ENCODE data around the gene LAMP5. TPM values are rescaled to one million over a fixed set of nuclear protein-coding genes. Genes with fewer than 3 reads are reported as not detected.

Gene LAMP5
- total RNA-seq, 1 donor from 2014 or later: 4.8 TPM

DNA sequence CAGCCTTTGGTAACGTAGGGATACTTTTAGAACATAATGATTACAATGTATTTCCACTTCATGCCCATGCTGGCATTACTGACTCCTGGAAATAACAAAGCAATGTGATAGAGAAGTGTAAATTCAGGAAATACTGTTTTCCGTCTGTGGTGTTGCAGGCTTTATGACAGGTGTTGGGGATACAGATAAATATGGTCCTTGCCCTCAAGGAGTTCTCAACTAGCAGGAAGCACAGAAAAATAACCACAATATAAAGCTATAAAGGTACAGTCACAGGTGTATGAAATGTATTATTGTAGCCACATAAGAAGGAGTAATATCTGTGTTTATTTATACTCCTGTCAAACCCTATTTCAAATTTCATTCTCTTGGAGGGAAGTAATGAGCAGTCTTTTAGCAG lies 12.9 kb upstream of the LAMP5 start:
- no peak for DNase-seq

DNA sequence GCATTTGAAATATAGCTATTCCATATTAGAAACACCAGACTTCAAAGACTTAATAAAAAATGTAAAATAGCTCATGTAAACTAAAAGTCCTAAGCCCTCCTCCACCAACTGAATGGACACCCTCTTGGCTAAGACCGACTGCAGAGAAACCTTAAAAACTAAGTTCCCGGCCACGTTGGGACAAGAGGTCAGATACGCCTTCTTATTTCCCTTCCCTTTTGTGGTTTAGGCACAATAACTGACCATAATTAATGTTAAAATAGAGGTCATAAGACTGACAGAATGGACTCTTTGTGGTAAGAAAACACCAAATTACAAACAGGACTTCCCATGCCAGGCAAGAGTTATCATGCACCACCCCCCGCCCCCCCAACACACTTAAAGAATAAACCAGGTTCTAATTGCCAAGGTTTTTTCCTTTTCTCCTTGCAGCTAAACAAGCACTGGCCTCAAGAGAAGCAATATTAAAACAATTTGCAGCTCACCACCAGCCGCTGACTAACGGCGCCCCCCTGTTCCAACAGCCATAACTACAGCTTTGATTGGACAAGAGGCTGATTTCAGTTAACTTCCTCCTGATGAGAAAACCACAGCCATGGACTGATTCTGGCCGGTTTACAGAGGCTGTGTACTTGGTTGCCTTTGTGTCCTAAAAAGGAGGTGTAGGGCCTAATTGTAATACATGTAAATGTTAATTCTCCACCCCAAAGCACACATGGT lies 10.7 kb upstream of the LAMP5 start:
- DNase-seq: no peak

DNA sequence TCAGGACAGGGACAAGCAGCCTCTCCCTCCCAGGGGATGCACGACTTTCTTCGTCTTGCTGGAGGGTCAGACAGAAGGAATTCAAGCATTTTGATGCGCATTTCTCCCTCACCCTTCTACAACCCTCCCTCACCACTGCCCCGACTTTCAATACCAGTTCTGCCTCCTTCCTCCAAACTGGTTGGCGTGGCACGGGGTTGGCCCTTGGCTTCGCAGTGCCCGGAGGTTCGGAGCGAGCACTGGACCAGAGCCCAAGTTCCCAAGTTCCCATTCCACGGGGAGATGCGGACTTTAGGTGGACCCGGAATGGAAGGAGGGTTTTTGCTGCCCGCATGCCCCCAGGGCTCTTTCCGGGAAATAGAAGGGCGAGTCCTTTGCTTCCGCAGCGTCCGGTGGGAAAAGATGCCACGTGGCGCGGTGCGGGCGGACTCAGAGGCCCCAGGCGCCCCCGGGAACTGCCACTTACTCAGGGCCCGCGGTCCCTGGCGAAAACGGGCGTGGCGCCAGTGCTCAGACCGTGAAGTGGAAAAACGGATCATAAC lies 8.0 kb upstream of the LAMP5 start:
- DNase-seq: no peak

DNA sequence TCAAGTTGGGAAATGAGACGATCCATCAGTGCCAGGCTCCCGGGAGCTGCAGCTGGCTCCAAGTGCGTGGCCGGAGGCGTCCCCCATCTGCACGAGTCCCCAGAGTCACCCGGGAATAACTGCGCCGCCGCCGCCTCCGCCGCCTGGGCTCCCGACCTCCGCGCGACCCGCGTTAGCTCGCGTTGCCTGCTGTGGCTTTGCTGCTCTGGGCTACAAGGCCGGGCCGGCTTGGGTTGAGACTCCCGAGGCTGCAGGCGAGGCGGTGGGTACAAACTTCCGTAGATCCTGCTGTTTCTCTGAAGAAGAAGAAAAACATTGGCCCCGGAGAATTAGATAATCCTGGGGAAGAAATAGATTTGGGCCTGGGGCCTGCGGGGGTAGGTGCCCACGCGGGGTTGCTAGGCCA lies 7.4 kb upstream of the LAMP5 start:
- DNase-seq: no peak

DNA sequence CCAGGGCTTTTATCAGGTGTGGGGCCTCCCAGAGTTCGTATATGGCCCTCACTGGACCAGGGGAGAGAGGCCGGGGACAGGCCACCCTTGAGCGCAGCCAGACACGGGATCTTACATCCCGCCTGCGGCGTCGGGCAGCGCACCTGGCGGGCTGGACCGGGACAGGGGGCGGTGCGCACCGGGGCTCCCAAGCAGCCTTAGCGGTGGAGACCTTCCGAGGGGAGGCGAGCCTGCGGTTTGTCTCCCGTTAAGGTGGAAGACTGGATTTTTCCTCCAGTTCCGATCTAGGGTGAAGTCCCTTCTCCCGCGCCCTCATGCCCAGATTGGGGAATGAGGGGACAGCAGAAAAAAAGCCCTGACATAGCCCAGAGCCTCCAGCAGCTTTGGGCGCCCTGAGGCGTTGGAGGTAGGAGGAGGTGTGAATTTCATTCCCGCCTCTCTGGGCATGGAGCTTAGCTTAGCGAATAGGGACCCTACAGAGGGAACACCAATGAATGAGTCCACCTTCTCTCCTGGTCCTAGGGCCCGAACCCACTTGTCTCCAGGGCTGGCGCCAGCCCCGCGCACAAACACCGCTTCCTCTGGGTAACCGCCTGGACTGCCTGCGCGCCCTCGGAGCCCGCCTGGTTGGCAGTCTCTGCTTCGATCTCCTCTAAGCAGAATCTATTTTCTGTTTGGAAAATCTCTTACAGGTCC lies 6.7 kb upstream of the LAMP5 start:
- no peak for DNase-seq

DNA sequence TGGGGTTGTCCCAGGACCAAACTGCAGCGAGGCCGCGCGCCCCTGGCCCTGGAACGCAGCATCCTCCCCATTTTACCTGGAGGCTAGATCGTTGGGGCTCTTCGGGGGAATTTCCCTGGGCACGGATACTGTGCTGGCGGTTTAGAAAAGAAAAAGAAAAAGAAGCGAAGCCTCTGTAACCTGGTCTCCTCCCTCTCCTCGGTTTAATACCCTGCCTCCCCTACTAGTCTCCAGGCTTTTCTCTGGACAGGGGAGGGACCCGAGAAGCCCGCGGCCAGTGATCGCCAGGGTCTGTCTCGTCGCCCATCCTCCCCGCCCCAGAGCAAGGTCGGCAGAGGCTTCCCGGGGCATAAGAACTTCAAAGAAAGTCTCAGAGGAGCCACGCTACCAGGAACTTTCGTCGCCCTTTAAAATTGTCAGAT lies 6.1 kb upstream of the LAMP5 start:
- DNase-seq: no peak

DNA sequence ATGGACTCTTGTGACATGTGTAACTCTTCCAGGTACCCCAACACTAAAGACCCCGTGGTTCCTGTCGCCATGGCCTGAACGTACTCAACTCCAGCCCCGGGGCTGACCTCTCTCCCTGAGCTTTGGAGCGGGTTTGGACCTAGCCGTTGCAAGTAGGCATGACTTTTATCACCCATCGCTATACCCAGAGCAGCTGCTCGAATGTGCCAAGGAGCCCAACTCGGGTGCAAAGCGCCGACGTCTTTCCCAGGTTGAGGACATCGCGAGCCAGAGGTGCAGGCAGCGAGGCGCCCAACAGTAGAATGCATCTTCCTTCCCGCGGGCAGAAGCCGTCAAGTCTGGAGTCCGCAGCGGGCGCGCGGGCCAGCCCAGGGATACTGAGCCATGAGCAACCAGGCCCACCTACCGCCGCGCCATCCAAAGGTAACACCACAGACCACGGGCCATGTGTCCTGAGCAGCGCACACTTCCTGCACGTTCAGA lies 5.7 kb upstream of the LAMP5 start:
- DNase-seq: no peak

DNA sequence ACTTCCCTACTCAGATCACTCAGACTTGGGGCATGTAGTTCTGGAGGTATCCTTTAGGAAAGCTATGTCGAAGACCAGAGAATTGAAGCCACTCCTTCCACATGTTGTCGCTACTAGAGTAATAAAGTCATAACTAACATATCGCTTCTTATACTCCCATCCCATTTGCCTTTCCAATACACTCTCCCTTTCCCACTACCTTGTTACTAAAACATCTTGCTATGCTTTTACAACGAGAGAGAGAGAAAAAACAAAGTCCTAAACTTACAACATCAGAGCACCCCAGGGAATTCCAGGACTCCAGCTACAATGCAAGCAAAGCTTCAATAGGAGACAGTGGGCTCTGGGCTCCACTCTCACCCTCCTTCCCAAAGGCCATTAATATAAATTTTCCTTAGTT lies 5.1 kb upstream of the LAMP5 start:
- DNase-seq: no peak

DNA sequence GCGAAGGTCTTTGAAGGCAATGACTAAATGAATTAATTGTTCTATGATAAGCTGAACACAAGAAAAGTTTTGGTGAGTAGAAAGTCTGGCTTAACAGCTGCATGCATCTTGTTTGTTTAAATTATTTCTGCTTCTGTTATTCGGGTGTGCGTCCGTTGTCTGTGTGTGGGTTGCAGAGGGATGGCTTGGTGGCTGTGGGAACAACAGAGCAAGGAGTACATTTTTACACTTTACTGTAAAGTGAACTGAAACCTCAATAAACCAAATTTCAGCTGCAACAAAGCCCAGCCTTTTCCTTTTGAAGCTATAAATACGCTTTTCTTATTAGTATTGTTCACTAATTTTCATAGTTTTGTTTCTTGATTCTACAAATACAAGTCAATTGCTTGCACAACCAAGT lies 3.5 kb upstream of the LAMP5 start:
- DNase-seq: no peak

DNA sequence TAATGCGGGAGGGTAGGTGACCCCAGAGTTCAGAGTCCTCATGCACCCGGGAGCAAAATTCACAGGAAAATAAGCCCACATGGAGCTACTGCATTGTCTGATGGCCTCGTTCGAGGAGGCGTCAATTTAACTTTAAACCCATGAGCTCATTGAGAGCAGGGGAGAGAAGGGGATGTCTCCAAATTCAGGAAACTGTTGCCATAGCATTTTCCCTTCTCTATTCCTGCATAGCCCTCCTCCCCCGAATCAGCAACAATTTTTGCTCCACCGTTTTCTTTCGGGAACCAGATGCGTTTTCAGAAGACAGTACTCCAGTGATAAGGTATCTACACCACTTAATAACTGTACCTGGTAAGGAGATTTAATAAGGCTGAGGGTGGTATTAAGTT lies 324 bp upstream of the LAMP5 start:
- no peak for DNase-seq

DNA sequence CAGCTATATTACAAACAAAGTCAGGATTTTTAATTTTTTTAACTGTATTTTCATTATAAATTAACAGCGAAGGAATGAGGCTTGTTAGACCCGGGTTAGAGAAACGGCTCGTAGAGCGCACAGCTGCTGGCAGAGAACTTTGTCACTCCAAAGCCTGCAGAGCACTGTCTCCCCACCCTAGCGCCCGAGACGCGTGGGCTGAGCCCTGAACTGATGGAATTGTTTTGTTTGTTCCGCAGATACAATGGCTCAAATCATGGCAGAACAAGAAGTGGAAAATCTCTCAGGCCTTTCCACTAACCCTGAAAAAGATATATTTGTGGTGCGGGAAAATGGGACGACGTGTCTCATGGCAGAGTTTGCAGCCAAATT lies 810 bp downstream of the LAMP5 start:
- DNase-seq: no peak

DNA sequence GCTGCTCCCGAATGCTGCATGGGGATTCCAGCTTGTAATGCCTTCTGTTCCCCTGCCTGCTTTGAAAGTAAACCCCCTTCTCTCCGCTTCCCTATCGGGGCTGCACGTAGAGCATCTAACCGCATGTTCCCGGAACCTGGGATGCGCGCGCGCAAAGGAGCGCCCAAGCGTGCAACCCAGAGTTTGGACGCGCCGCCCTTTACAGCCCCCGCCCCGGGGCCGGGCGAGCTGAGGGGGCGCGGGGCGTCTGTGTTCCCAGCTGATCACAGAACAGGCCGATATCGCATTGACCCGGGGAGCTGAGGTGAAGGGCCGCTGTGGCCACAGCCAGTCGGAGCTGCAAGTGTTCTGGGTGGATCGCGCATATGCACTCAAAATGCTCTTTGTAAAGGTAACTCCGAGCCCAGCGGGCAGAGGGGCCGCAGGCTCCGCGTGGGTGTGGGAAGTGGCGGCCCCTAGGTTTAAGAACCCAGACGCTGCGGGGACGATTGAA lies 1.4 kb downstream of the LAMP5 start:
- no peak for DNase-seq

DNA sequence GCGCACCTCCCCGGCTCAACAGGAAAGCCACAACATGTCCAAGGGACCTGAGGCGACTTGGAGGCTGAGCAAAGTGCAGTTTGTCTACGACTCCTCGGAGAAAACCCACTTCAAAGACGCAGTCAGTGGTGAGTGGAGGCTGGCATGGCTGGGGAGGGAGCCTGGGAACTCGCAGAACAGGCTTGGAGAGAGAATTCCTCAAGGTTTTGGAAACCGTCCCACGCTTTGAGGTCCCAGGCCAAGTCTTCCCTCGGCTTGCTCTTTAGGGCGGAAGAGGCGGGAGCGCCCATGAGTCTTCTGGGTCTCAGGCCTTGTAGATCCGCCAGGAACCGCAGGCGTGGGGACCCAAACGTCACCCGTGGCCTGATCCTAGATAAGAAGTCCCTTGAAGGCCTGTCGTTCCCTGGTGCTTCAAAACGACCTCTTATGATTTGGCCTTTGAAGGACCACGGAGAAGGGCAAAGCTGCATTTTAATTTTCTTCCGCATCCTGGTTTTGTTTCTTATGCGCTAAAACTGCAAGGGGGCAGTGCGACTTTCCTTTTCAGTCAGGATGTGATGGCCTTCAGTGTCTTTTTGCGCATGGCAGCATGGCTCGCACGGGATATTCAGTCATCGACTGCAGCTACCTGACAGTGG lies 2.0 kb downstream of the LAMP5 start:
- DNase-seq: no peak

DNA sequence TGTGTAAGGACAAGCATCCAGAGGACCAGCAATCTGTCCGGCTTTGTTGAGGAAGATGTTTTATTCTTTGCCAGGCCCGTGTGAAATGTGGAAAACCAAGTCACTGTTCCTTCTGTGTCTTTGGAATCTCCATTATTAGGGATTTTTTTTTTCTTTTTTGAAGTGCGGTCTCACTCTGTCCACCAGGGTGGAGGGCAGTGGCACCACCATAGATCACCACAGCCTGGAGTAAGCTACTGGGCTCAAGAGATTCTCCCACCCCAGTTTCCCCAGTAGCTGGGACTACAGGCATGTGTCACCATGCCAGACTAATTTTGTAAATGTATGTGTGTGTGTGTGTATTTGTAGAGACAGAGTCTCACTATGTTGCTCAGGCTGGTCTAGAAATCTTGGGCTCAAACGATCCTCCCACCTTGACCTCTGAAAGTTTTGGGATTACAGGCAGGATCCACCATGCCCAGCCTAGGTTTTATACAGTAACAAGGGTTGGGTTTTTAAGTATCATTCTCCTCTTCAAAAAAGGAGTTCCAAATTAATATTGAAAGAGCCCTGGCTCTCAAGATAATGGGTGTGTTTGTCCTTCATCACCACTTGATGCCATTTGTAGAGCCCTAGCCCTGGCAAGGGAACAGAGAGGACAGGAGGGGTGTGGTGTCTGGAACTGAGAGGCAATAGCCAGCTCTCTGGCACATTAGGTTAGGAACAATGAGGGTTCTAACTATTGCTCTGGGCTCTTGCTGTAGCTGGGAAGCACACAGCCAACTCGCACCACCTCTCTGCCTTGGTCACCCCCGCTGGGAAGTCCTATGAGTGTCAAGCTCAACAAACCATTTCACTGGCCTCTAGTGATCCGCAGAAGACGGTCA lies 3.1 kb downstream of the LAMP5 start:
- DNase-seq: no peak

DNA sequence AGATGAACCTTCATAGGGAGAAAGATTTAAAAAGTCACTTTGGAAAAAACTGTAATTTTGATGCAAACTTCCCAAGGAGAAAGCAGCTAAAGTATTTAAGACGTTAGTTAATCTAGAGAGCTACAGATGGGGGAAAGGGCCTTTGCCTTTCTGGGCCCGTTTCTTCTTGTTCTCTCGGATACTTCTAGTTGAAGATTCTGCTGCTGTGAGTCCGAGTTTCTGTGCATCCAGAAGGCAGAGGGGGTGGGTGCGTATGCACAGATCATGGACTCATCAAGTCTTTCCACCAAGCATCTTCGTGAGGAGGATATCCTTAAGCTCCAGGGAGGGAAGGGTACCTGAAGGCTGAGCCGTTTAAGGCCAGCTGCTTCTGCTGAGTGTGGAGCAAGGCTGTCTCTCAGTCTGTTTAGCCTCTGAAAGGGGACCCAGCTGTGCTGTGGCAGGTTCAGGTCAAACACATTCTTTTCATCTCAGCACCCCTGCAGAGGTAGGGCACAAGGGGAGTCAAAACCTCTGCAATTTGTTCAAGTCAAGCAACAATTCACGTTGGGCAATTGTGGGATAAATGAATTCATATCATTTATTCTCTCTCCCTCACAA lies 4.3 kb downstream of the LAMP5 start:
- DNase-seq: no peak

DNA sequence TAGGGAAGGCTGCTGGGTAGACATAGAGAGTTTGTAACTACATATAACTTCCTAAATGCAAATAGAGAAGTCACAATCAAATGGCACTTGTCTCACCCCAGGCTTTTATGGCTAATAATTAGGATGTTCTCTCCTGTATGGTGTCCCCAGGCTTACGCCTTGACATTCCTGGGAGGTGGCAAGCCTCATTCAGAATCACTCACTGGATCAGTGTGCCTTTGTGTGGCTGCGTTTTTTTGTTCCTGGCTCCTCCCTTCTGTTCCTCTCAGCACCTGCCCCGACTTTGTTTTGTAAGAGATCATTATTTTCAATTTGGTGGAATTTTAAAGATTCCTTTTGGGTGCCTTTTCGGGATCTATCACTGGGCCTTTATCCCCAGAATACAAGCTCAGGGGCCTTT lies 5.7 kb downstream of the LAMP5 start:
- DNase-seq: no peak

DNA sequence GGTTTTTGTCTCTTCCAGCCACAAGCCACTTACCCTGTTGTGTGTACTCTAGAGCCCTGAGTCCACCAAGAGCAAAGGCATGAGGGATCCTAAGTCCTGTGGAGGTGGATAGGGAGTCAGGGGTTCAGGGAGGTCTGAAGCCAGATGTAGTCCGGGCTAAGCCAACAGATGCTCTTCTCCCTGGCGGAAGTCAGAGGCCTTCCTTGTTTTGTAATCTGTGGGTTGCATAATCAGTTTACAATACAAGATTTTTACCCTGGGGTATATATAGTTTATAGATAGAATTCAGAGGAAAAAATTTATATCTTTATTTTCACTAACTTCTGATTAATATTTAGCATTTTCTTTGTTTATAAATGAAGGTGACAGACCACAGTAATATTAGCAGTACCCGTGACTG lies 9.2 kb downstream of the LAMP5 start:
- no peak for DNase-seq

DNA sequence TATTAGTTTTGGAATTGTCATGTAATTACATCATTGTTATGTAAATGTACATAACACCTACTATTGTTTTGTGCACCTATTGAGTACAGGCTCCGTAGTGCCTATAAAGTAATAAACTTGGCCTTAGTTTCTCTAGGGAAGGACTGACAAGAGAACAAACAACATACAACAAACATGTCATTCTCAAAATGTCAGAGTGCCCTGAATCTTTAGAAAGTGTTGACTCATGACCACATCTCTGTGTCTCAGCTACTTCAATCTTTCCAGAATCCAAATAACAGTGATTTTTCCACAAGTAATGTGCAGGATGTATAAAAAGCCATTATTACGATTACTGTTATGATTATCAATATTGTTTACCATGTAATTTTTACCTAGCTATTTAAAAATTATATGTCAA lies 17.2 kb downstream of the LAMP5 start:
- DNase-seq: no peak

DNA sequence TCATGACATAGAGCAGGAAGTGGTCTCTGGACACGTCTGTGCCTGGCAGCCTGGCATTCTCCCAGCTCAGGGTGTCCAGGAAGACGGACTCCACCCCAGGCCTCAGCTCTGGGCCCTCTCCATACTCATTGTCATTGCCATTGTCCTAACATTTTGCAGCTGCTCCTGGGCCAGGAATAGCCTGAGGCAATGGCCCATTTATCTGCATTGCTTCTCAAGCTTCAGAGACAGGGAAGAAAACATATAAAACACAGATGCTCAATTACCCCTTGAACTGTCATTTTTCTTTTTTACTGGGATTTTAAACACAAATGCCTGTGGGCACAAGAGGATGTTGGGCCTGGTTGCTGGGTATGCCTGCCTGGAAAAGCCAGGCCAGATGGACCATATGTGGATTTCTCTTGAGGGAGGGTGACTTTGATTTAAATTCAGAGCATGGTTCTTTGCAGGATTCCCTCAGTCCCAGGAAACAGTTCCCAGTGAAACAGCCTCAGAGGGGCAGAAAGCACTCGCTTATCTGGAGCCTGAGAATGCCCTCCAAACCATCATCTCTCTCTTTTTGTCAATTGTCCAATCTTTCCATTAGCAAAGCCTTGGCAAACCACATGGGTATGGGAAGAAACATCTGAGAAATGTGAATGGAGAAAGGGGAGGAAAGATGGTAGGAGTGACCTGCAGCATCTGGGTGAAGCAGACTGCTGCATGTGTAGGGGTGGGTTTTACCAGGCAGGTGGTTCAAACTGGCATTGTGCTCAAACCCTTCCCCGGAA lies 17.9 kb downstream of the LAMP5 start:
- DNase-seq: no peak

DNA sequence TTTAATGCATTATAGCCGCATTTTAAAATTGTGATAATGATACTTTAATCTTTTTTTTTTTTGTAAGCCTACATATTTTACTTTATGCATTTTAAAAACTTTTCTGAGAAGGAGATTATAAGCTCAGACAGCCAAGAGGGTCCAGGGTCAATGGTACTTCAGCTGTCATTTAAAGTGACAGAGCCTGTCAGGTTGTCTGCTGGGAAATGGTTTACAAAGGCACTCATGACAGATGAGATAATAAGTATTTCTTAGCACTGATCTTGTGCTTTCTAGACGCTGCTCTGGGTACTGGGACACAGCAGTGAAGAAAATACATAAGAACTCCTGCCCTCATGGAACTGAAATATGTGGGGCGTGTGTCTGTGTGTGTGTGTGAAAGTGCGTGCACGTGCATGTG lies 19.6 kb downstream of the LAMP5 start:
- no peak for DNase-seq

DNA sequence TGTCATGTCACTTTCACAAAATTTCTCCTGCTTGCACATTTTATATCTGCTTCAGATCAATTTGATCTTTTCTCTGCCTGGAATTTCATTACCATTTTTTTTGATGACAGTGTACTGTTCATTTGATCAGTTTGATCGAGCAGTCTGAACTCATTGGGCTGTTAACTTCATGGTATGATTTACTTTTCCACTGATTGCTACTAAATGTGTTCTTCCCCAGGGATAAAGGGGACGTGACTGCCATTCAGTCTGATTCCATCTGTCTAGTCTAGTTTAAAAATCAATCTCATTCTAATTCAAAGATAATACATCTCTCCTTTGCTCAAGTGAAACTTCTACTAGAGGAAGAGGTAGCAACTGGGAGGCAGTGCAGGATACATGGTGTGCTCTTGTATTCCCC lies 21.1 kb downstream of the LAMP5 start:
- DNase-seq: no peak
